Astrocyte (in vitro differentiated cells and primary cell): ENCODE results near the gene CELF6. TPM values are rescaled to one million over a fixed set of nuclear protein-coding genes. Genes with fewer than 3 reads are reported as not detected.

Experiments used
- DNase-seq: peaks from one replicate; pipeline ENCODE4 v3.0.0-alpha.2; 2010; ENCODE audit warnings: low read depth
- FAIRE-seq: peaks from 2 replicates; lab custom pipeline; 2011; peaks lifted over from hg19 to GRCh38; lab: Jason Lieb, UNC
- H2AFZ ChIP-seq: 2 replicates; pipeline ENCODE4 v1.6.0; 2012; ENCODE audit warnings: low read depth, low read length, inconsistent platforms
- H3K27ac ChIP-seq: 2 replicates; pipeline ENCODE4 v1.5.1; 2011; ENCODE audit warnings: low read depth, low read length, inconsistent platforms
- H3K27me3 ChIP-seq: 2 replicates; pipeline ENCODE4 v1.6.0; 2011; ENCODE audit warnings: low read length, inconsistent platforms; ENCODE audit not compliant: insufficient read depth
- H3K36me3 ChIP-seq: 2 replicates; pipeline ENCODE4 v1.5.1; 2011; ENCODE audit warnings: low read length, inconsistent platforms; ENCODE audit not compliant: insufficient read depth
- H3K4me1 ChIP-seq: 2 replicates; pipeline ENCODE4 v1.5.1; 2011; ENCODE audit warnings: low read length, inconsistent platforms; ENCODE audit not compliant: insufficient read depth
- H3K4me2 ChIP-seq: 2 replicates; pipeline ENCODE4 v1.6.0; 2012; ENCODE audit warnings: low read length, inconsistent platforms
- H3K4me3 ChIP-seq: 2 replicates; pipeline ENCODE4 v1.5.1; 2011; ENCODE audit warnings: low read depth, mild to moderate bottlenecking, low read length, inconsistent platforms; ENCODE audit not compliant: insufficient read depth
- H3K79me2 ChIP-seq: 2 replicates; pipeline ENCODE4 v1.6.0; 2012; ENCODE audit warnings: mild to moderate bottlenecking, low read length, inconsistent platforms; ENCODE audit not compliant: insufficient read depth
- H3K9ac ChIP-seq: 2 replicates; pipeline ENCODE4 v1.6.0; 2012; ENCODE audit warnings: mild to moderate bottlenecking, low read length, inconsistent platforms
- H3K9me3 ChIP-seq: 2 replicates; pipeline ENCODE4 v1.5.1; 2012; ENCODE audit warnings: low read depth, mild to moderate bottlenecking, low read length, inconsistent platforms; ENCODE audit not compliant: insufficient read depth
- H4K20me1 ChIP-seq: 2 replicates; pipeline ENCODE4 v1.6.0; 2012; ENCODE audit warnings: low read length, inconsistent platforms; ENCODE audit not compliant: insufficient read depth
- H3K27ac Mint-ChIP-seq: one replicate; pipeline ENCODE4 v1.8.0; 2021; ENCODE audit warnings: mild to moderate bottlenecking, mixed read lengths; ENCODE audit not compliant: unreplicated experiment
- H3K27me3 Mint-ChIP-seq: one replicate; pipeline ENCODE4 v1.8.0; 2021; ENCODE audit warnings: low read depth, mixed read lengths; ENCODE audit not compliant: unreplicated experiment
- H3K36me3 Mint-ChIP-seq: one replicate; pipeline ENCODE4 v1.8.0; 2021; ENCODE audit warnings: low read depth, mixed read lengths; ENCODE audit not compliant: unreplicated experiment
- H3K4me1 Mint-ChIP-seq: one replicate; pipeline ENCODE4 v1.8.0; 2021; ENCODE audit warnings: low read depth, mixed read lengths; ENCODE audit not compliant: unreplicated experiment
- H3K4me3 Mint-ChIP-seq: one replicate; pipeline ENCODE4 v1.8.0; 2021; ENCODE audit warnings: mild to moderate bottlenecking, moderate library complexity, mixed read lengths; ENCODE audit not compliant: unreplicated experiment
- H3K9me3 Mint-ChIP-seq: one replicate; pipeline ENCODE4 v1.8.0; 2021; ENCODE audit warnings: mild to moderate bottlenecking, mixed read lengths; ENCODE audit not compliant: unreplicated experiment
- CTCF ChIP-seq: IDR thresholded peaks from 2 replicates; pipeline ENCODE4 v1.5.1; 2011; ENCODE audit warnings: low read depth, mild to moderate bottlenecking, inconsistent platforms, low read length, moderate library complexity; ENCODE audit not compliant: insufficient read depth
- EZH2 ChIP-seq: IDR thresholded peaks from 2 replicates; pipeline ENCODE4 v1.6.1; 2012; ENCODE audit warnings: mild to moderate bottlenecking, low read length, inconsistent platforms; ENCODE audit not compliant: insufficient read depth
- total RNA-seq: library from RNA; stranded (reverse); gene quantifications from 2 replicates; pipeline ENCODE4 v1.2.1, GENCODE V29; 2021

The CELF6 gene
- total RNA-seq, 1 donor from 2014 or later = not detected

DNA sequence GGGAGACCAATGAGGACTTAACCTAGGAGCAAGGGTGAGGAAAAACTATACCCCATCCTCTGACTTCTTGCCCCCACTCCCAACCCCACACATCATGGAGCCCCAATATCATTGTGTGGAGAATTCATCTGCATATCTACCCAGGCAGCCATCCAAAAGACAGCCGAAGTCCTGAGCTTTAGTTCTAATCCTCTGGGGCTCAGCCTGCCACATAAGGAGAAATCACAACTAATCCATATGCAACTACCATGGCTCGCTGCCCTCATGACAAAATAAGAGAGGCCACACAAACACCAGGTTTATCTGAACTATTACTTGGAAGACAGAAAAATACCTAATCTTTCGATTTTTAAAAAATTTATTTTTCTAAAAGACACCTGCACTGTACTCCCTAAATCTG lies 38.2 kb upstream of the CELF6 start:
- peaks cover 73% of the 10 kb centered on the region for H4K20me1 ChIP-seq
- FAIRE-seq = no peak

GRCh38 chr15:72354496-72354895 lies 34.5 kb upstream of the CELF6 start:
- FAIRE-seq (no peak), DNase-seq (no peak)
- H3K4me1 ChIP-seq = peaks cover 12% of the 10 kb centered on the region
- no peak overlapping the region for H3K4me3 ChIP-seq
- H3K27ac Mint-ChIP-seq = no peak overlapping the region
- H3K9me3 ChIP-seq = no peaks in the 10 kb centered on the region
- peaks cover 30% of the 10 kb centered on the region for H3K36me3 ChIP-seq
- H2AFZ ChIP-seq = no peak overlapping the region
- H3K4me3 Mint-ChIP-seq = no peak overlapping the region
- peaks cover 16% of the 10 kb centered on the region for H3K4me1 Mint-ChIP-seq
- no peak overlapping the region for H3K9ac ChIP-seq
- H3K36me3 Mint-ChIP-seq = peaks cover 38% of the 10 kb centered on the region
- H4K20me1 ChIP-seq = peaks cover 45% of the 10 kb centered on the region
- H3K27me3 ChIP-seq = no peaks in the 10 kb centered on the region
- H3K9me3 Mint-ChIP-seq = no peaks in the 10 kb centered on the region
- H3K79me2 ChIP-seq = peaks cover 21% of the 10 kb centered on the region
- TF ChIP-seq EZH2 = no peak
- TF ChIP-seq CTCF = no peak
- H3K27me3 Mint-ChIP-seq = no peaks in the 10 kb centered on the region
- no peak overlapping the region for H3K27ac ChIP-seq
- no peak overlapping the region for H3K4me2 ChIP-seq

More for the DNA sequence above, 38.2 kb upstream of the CELF6 start:
- Mint-ChIP-seq H3K4me3 (no peak overlapping the region), H3K9me3 (no peaks in the 10 kb centered on the region), H3K36me3 (peaks cover 22% of the 10 kb centered on the region), H3K27me3 (no peaks in the 10 kb centered on the region), H3K4me1 (peaks cover 16% of the 10 kb centered on the region), H3K27ac (no peak overlapping the region)
- no peak overlapping the region for H3K9ac ChIP-seq
- H3K4me3 ChIP-seq = no peak overlapping the region
- H3K27ac ChIP-seq = no peak overlapping the region
- no peaks in the 10 kb centered on the region for H3K9me3 ChIP-seq
- TF ChIP-seq EZH2 (no peak), CTCF (no peak)
- peaks cover 46% of the 10 kb centered on the region for H3K79me2 ChIP-seq
- H3K27me3 ChIP-seq = no peaks in the 10 kb centered on the region
- DNase-seq = no peak
- no peak overlapping the region for H3K4me2 ChIP-seq
- H2AFZ ChIP-seq = no peak overlapping the region
- peaks cover 19% of the 10 kb centered on the region for H3K36me3 ChIP-seq
- H3K4me1 ChIP-seq = peaks cover 12% of the 10 kb centered on the region

- Mint-ChIP-seq H3K36me3 (peaks cover 43% of the 10 kb centered on the region), H3K4me1 (peaks cover 6% of the 10 kb centered on the region), H3K9me3 (no peaks in the 10 kb centered on the region), H3K4me3 (no peak overlapping the region), H3K27me3 (no peaks in the 10 kb centered on the region), H3K27ac (no peak overlapping the region)
- TF ChIP-seq EZH2 (no peak), CTCF (no peak)
- Histone ChIP-seq H3K27ac (no peak overlapping the region), H3K9me3 (no peaks in the 10 kb centered on the region), H4K20me1 (peaks cover 35% of the 10 kb centered on the region), H3K9ac (no peak overlapping the region), H2AFZ (no peak overlapping the region), H3K79me2 (peaks cover 21% of the 10 kb centered on the region), H3K4me1 (peaks cover under 1% of the 10 kb centered on the region), H3K27me3 (no peaks in the 10 kb centered on the region), H3K4me2 (no peak overlapping the region), H3K36me3 (peaks cover 37% of the 10 kb centered on the region), H3K4me3 (no peak overlapping the region)
- DNase-seq (no peak), FAIRE-seq (no peak)
Observed at GRCh38 chr15:72353266-72353665, 33.3 kb upstream of the CELF6 start.
